HEK293T (cell line): ENCODE measurements around the gene PLAAT3.

Experiments
- CTCF ChIA-PET: fragments of 350-600 bp; formaldehyde crosslinking; extraction: SDS; loops from one replicate; lab custom pipeline; 2021; ENCODE audit warnings: antibody characterized with exemption, inconsistent platforms; lab: Yijun Ruan, JAX
- POLR2A ChIA-PET: fragments of 350-600 bp; formaldehyde crosslinking; extraction: SDS; loops from one replicate; lab custom pipeline; 2020; ENCODE audit warnings: antibody characterized with exemption, inconsistent platforms; lab: Yijun Ruan, JAX
- DNase-seq: peaks from one replicate; pipeline ENCODE4 v3.0.0; 2012; ENCODE audit warnings: mixed read lengths; ENCODE audit errors: extremely low spot score
- ARNT ChIP-seq: fragments of 450-650 bp; IDR thresholded peaks from 2 replicates; pipeline ENCODE4 v1.6.1; 2017; ENCODE audit warnings: mild to moderate bottlenecking
- BHLHE40 ChIP-seq: fragments of 450-650 bp; IDR thresholded peaks from 2 replicates; pipeline ENCODE4 v1.6.1; 2016; ENCODE audit warnings: mild to moderate bottlenecking, moderate library complexity, borderline replicate concordance
- CTBP1 ChIP-seq: fragments of 450-650 bp; IDR thresholded peaks from 2 replicates; pipeline ENCODE4 v1.6.1; 2016; ENCODE audit warnings: borderline replicate concordance
- ELF4 ChIP-seq: fragments of 450-650 bp; IDR thresholded peaks from 2 replicates; pipeline ENCODE4 v1.6.1; 2017; ENCODE audit warnings: antibody characterized with exemption
- FOXA1 ChIP-seq: fragments of 450-650 bp; IDR thresholded peaks from 2 replicates; pipeline ENCODE4 v1.6.1; 2016; ENCODE audit warnings: mild to moderate bottlenecking
- FOXK2 ChIP-seq: fragments of 450-650 bp; IDR thresholded peaks from 2 replicates; pipeline ENCODE4 v1.6.1; 2016; ENCODE audit warnings: mild to moderate bottlenecking
- FOXM1 ChIP-seq: fragments of 450-650 bp; IDR thresholded peaks from 2 replicates; pipeline ENCODE4 v1.6.1; 2017; ENCODE audit warnings: mild to moderate bottlenecking, borderline replicate concordance
- HDGF ChIP-seq: fragments of 450-650 bp; IDR thresholded peaks from 2 replicates; pipeline ENCODE4 v1.6.1; 2017; ENCODE audit warnings: antibody characterized with exemption, borderline replicate concordance
- L3MBTL2 ChIP-seq: fragments of 450-650 bp; conservative IDR thresholded peaks from 2 replicates; pipeline ENCODE4 v1.6.1; 2016; ENCODE audit warnings: mild to moderate bottlenecking
- LEF1 ChIP-seq: fragments of 450-650 bp; IDR thresholded peaks from 2 replicates; pipeline ENCODE4 v1.6.1; 2017; ENCODE audit warnings: mild to moderate bottlenecking, borderline replicate concordance
- NFRKB ChIP-seq: fragments of 450-650 bp; IDR thresholded peaks from 2 replicates; pipeline ENCODE4 v1.6.1; 2016; ENCODE audit warnings: mild to moderate bottlenecking, moderate library complexity
- PKNOX1 ChIP-seq: fragments of 450-650 bp; IDR thresholded peaks from 2 replicates; pipeline ENCODE4 v1.6.1; 2016
- SP1 ChIP-seq: fragments of 450-650 bp; IDR thresholded peaks from 2 replicates; pipeline ENCODE4 v1.6.1; 2017
- SUZ12 ChIP-seq: fragments of 450-650 bp; IDR thresholded peaks from 2 replicates; pipeline ENCODE4 v1.6.1; 2016; ENCODE audit warnings: mild to moderate bottlenecking
- TARDBP ChIP-seq: fragments of 450-650 bp; IDR thresholded peaks from 2 replicates; pipeline ENCODE4 v1.6.1; 2016
- ZNF384 ChIP-seq: fragments of 450-650 bp; IDR thresholded peaks from 2 replicates; pipeline ENCODE4 v1.6.1; 2016

PLAAT3 gene

GRCh38 chr11:63614136-63614671 is at the start of gene PLAAT3:
Gene PLAAT3 (minus strand): TSS chr11:63614433. CDS start chr11:63614014, 419 bp downstream.
- CTCF ChIA-PET = no interaction called here
- POLR2A ChIA-PET = no interaction called here
- peak; percentile 52 for DNase-seq
- TF ChIP-seq SP1 (no peak), PKNOX1 (no peak), NFRKB (no peak), FOXA1 (no peak), SUZ12 (no peak), HDGF (no peak), L3MBTL2 (no peak), ELF4 (no peak), ZNF384 (no peak), CTBP1 (no peak)

- ChIA-PET CTCF (interaction anchor here (1.0 kb wide), 1 partner anchor 75 kb away, joined by 3 read pairs; no protein-coding TSS in a partner anchor), POLR2A (no interaction called here)
- TF ChIP-seq CTBP1 (no peak), FOXA1 (no peak), ARNT (no peak), HDGF (no peak), FOXM1 (no peak), FOXK2 (no peak), NFRKB (no peak), PKNOX1 (no peak), BHLHE40 (no peak), ZNF384 (no peak), SUZ12 (no peak), TARDBP (no peak), SP1 (no peak), L3MBTL2 (no peak)
- no peak for DNase-seq
Observed at GRCh38 chr11:63663809-63664208, 49.6 kb upstream of the PLAAT3 start.

DNA sequence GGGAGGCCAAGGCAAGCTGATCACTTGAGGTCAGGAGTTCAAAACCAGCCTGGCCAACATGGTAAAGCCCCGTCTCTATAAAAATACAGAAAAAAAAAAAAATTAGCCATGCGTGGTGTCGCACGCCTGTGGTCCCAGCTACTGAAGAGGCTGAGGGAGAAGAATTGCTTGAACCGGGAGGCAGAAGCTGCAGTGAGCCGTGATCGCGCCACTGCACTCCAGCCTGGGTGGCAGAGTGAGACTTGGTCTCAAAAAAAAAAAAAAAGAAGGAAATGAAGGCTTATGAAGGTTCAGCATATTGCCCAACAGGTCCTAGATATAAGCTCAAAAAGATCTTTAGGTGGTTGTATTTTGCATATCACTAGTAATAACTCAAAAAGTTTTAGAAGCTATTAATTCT is 46.7 kb upstream of the PLAAT3 start:
- ChIA-PET POLR2A (interaction anchor here (0.7 kb wide), 1 partner anchor 20 kb away, joined by 3 read pairs; the partner anchor contains the start of gene RTN3), CTCF (interaction anchor here (0.6 to 1.3 kb wide), 4 partner anchors 28 to 81 kb away, joined by 3 to 5 read pairs (median 4); no protein-coding TSS in a partner anchor)
- no peak for DNase-seq
- TF ChIP-seq FOXM1 (no peak), BHLHE40 (no peak), SUZ12 (no peak), CTBP1 (no peak), FOXK2 (no peak), ZNF384 (no peak), TARDBP (no peak), L3MBTL2 (no peak), HDGF (no peak), NFRKB (no peak), SP1 (no peak), FOXA1 (no peak), ARNT (no peak), LEF1 (no peak), PKNOX1 (no peak), ELF4 (no peak)

GRCh38 chr11:63652671-63653070 is 38.4 kb upstream of the PLAAT3 start:
- ChIA-PET CTCF (no interaction called here), POLR2A (no interaction called here)
- no peak for DNase-seq
- TF ChIP-seq CTBP1 (no peak), ZNF384 (no peak), TARDBP (no peak)

DNA sequence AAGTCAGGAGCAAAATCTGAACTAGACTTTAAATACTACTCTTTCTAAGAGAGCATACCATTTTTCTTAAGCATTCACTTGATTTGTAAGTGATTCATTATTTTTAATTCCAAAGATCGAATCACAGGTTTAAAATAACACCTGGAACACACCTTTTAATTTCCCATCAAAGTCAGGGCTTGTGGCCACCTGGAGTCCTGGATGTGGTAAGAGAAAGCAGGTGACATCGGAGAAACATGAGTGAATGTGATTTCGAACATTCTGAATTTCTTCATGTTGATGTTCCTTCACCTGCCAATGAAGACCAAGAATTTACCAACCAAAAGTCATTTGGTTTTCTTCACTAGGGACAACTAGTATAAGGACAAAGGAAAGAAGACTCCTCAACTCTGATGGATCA is 29.0 kb upstream of the PLAAT3 start:
- ChIA-PET POLR2A (interaction anchor here (1.5 kb wide), 1 partner anchor 196 kb away, joined by 3 read pairs; the partner anchor contains the start of gene MARK2), CTCF (interaction anchor here (0.6 to 1.2 kb wide), 2 partner anchors 95 to 117 kb away, joined by 3 read pairs; no protein-coding TSS in a partner anchor)
- TF ChIP-seq ELF4 (no peak), SUZ12 (no peak), L3MBTL2 (no peak), TARDBP (no peak), CTBP1 (no peak), PKNOX1 (no peak), FOXA1 (no peak), FOXM1 (no peak), ZNF384 (no peak), ARNT (no peak)
- no peak for DNase-seq

DNA sequence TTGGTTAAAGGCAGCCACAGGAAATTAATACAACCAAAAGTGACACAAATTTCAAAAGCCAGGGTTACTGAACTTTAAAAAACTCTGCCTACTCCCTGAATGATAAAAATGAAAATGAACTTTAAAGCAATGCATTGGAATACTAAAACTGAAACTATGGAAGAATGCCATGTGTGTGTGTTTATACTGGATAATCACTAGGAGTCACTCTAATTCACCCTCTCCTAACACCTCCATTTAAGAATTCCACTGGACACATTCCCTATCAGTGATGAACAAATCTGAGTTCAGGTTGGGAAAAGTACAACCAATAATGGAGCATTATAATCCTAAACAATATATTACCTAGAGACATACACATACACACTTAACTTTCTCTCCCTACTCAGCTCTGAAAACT is 27.5 kb upstream of the PLAAT3 start:
- POLR2A ChIA-PET = interaction anchor here (1.5 kb wide), 1 partner anchor 197 kb away, joined by 3 read pairs; the partner anchor contains the start of gene MARK2
- CTCF ChIA-PET = no interaction called here

More for the DNA sequence above, 27.5 kb upstream of the PLAAT3 start:
- no peak for DNase-seq
- TF ChIP-seq FOXA1 (no peak), ELF4 (no peak), FOXM1 (no peak), SUZ12 (no peak), CTBP1 (no peak), FOXK2 (no peak), L3MBTL2 (no peak)
